GM12892 (cell line): ENCODE measurements around the gene CHIT1.

Experiments
- DNase-seq: peaks from one replicate; pipeline ENCODE4 v3.0.0; 2011; ENCODE audit not compliant: insufficient read length
- FAIRE-seq: peaks from 2 replicates; lab custom pipeline; 2011; peaks lifted over from hg19 to GRCh38; lab: Jason Lieb, UNC
- POLR2A ChIP-seq: IDR thresholded peaks from 2 replicates; pipeline ENCODE4 v1.6.1; 2011; ENCODE audit warnings: low read depth, low read length, control low read depth
- POLR2AphosphoS5 ChIP-seq: IDR thresholded peaks from 2 replicates; pipeline ENCODE4 v1.6.1; 2011; ENCODE audit warnings: low read depth, low read length, control low read depth
- TAF1 ChIP-seq: IDR thresholded peaks from 2 replicates; pipeline ENCODE4 v1.6.1; 2011; ENCODE audit warnings: low read depth, mild to moderate bottlenecking, control low read depth, low read length, borderline replicate concordance

CHIT1 gene

DNA sequence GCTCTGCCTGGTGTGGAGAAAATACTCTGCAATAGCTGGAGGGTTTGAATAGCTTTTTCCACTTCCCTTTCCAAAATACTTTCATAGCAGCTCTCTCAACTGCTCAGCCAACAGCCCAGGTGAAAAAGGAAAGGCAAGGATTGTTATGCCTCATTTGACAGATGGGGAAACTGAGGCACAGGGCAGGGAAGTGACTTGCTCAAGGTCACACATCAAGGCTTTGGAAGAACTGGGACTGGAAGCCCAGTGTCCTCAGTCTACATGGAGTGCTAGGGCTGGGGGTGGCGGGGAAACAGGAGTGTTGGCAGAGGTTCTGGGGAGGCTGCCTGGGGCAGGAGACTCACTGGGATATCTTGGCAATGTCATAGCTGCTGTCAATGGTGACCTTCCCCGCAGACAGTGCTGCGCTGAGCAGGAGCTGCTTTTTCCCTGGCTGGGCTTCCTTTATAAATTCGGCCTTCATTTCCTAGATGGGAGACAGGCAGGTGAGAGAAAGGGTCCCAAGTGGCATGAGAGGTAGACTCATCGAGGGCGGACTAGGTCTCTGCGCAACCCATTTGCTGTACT is 47.0 kb downstream of the CHIT1 start:
- TF ChIP-seq POLR2AphosphoS5 (no peak), TAF1 (no peak), POLR2A (no peak)
- no peak for FAIRE-seq
- DNase-seq: no peak

DNA sequence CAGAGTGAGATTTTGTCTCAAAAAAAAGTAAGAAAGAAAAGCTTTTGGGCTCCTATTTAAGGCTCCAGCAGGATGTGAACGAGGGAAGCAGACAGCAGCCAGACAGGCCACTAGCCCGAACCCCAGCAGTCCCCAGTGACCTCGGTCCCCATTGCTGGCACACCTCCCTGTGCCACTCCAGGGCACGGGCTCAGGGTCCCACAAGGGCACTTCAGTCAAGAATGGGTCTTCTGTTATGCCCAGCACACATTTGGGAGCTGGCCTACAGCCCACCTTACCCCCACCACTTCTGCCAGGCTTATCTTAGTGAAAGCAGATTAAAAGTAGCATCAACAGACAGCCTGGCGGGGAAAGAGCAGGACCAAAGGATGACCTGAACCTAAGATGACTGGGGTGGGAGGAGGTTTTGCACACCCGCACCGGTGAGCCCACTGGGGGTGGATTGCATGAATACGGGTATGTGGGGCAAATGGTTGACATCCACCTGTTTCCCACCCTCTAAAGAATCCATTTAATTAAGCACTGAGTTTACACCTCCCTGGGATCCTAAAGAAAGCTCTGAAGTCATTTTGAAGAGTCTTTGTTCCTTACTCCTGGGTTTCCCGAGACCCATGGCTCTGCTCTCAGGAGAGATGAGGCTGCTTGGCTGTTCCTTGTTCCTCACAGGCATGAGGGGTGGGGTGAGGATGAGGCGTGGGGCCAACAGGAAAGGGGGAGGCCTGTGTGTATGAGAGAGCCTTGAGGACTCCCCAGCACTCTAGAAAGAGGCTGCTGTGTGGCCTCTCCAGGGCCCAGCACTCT is 47.7 kb downstream of the CHIT1 start:
- DNase-seq (no peak), FAIRE-seq (no peak)
- no peak for TF ChIP-seq POLR2A
- no peak for TF ChIP-seq TAF1
- TF ChIP-seq POLR2AphosphoS5: no peak

DNA sequence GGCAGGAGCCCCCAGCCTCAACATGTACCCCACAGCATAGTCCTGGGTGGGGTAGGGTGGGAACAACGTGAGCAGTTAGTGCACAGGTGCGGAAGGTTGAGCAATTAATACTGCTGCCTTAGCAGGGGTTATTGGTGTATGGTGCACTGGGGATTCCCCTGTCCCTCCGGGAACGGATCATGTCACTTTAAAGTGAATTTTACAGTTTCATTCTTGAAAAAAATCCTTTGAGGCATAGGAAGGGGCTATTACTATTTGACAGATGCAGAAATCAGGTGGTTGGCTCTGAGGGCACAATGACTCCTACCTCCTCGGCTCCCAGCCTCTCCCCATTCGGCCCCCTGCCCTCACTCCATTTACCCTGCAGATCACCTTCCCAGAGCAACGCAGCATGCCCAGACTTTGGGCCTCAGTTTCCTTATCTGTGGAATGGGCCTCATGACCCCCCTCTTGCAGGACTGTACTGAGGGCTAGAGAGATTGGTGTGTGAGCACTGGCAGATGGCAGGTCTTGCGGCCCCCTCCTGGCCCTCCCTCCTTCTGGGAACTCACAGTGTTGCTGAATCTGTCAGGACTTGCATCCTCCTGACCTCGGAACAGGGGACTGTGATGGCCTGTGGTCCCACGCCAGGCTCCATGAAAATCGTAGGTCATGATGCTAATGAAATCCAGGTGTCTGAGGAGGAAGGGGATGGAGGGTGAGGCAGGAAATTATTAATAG is 48.7 kb downstream of the CHIT1 start:
- peak; percentile 70 for FAIRE-seq
- no peak for DNase-seq
- TF ChIP-seq POLR2AphosphoS5: no peak
- no peak for TF ChIP-seq TAF1
- no peak for TF ChIP-seq POLR2A

GRCh38 chr1:203179667-203180005 is 49.8 kb downstream of the CHIT1 start:
- FAIRE-seq: no peak
- no peak for DNase-seq
- TF ChIP-seq POLR2AphosphoS5 (no peak), POLR2A (no peak), TAF1 (no peak)

- DNase-seq (no peak), FAIRE-seq (no peak)
Measured at GRCh38 chr1:203178821-203179666, 50.4 kb downstream of the CHIT1 start.

GRCh38 chr1:203178083-203178482 is 51.4 kb downstream of the CHIT1 start:
- TF ChIP-seq POLR2AphosphoS5: no peak
- no peak for TF ChIP-seq TAF1
- no peak for TF ChIP-seq POLR2A
- no peak for DNase-seq
- no peak for FAIRE-seq

More at GRCh38 chr1:203178821-203179666, 50.4 kb downstream of the CHIT1 start:
- TF ChIP-seq POLR2AphosphoS5 (no peak), POLR2A (no peak), TAF1 (no peak)

DNA sequence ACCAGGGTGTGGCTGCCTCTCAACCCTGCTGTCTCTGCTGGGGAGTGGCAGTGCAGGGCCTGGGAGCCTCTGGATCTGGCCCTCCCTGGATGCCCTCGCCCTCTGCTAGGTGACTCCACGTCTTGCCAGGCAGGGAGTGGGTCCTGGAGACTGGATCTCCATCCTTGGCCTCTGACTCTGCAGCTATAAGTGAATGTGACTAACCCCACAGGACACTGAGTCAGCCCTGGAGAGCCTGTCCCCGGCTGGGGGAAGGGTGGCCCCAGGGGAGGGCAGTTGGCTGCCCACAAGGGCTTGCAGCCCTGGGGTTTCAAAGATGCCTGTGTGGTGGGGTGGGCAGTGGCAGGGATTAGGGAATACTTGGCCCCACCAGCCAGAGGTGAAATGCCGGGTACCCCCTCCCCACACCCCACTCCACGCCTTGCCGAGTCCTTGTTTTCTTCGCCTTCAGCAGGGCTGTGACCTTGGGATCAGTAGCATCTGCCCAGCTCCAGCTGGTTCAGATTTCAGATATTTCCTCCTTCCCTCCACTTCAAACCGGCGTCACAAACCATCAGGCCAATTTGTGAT is 51.9 kb downstream of the CHIT1 start:
- TF ChIP-seq POLR2AphosphoS5 (no peak), POLR2A (no peak), TAF1 (no peak)
- DNase-seq (no peak), FAIRE-seq (peak; percentile 21)

DNA sequence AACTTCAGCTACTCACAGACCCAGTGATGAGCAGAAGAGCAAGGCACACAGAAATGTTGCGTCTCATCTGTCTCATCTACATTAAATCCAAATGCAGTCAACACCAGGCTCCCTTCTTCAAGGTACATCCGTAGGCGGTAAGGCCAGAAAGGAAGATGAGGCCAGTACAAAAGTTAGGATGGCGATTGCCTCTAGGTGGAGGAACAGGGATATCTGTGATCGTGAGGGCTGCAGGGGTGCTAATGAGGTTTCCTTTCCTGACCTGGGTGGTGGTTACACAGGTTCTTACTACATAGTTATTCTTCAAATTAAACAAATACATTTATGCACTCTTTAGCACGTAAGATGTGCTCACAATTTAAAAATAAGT is 52.5 kb downstream of the CHIT1 start:
- TF ChIP-seq POLR2A (no peak), TAF1 (no peak), POLR2AphosphoS5 (no peak)
- DNase-seq (no peak), FAIRE-seq (no peak)

DNA sequence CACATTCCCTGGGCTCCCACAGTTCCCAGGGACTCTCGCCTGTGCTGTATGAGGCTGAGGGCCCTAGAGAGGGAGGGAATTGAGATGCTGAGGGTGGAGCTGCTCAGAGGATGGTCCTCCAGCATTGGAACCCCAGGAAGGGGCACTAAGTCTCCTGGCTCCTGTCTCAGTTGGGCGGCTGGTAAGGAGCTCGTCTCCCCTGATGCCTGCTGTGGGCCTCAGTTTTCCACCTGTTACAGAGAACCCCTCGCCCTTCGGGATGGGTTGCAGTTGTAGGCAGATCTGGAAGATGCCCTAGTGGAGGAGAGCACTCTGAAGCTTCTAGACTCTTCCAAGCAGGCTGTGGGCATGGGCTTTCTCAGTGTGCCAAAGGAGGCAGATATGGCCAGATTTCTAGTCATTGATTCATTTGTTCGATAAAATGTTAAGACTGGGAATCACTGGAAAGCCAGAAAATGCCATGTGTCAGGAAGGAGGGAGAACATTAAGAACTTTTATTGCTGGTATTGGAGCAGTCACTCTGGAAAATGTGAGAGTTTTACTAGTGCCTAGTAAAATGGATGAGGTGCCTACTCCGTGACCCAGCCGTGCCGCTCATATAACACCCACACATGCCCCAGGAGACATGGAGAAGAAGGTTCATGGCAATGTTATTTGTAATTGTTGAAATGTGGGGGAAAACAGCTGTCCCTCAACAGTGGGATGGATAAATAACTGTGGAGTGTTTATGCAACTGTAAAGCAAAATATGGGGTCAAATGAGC is 53.0 kb downstream of the CHIT1 start:
- TF ChIP-seq TAF1 (no peak), POLR2AphosphoS5 (no peak), POLR2A (no peak)
- no peak for FAIRE-seq
- no peak for DNase-seq

- no peak for DNase-seq
- TF ChIP-seq TAF1 (no peak), POLR2AphosphoS5 (no peak), POLR2A (no peak)
- peak; percentile 21 for FAIRE-seq
Measured at GRCh38 chr1:203175827-203176241, 53.6 kb downstream of the CHIT1 start.
